ENCODE results near the gene MYL3. TPM values are rescaled to one million over a fixed set of nuclear protein-coding genes. Genes with fewer than 3 reads are reported as not detected.

Gene MYL3
- total RNA-seq, 1 donor from 2014 or later: not detected

DNA sequence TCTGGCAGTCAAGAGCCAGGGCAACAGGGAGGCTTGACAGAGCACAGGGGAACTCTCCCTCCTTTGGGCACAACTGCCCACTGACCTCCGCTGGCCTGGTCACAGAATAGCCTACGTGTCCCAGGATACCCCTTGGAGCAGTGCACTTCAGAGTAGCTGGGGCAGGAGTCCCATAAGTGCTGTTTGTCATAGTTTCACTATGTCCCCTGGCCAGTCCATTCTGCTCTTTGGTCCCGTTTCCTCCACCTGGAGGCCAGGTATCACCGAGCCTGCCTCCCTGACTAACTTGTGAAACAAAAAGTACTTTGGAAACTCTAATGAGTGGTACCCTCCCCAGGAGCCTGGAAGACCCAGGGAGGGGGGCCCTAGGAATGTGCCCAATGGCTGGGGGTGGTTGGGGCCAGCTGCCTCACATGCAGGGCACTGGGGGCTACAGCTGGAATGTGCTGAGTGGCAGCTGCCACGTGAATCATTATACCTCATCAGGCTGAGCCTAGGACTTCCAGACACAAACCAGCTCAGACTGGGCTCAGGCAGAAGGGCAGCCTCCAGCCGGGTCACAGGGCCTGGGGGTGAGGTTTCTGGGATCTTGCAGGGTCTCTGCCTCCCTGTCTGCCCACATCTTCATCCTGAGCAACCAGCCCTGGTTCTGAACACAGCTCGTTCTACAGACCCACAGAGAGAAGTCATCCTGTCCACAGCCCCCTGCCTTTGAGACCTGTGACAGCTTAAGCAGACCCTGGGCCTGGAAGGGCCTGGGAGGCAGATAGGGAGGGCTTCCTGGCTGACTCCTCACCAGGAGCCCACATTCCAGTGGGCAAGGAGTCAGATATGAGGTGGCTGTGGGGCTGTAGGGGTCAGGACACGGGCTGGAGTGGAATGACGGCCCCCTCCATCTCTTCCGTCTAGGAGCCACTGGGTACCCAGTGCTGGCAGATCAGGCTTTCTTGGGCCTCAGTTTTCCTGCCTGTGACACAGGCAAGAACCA is 13.4 kb upstream of the MYL3 start:
- FAIRE-seq: no peak
- Histone ChIP-seq H3K27me3 (ENCODE audit: control insufficient read depth, insufficient read depth, low read length) (peaks cover 17% of the 10 kb centered on the region), H3K4me3 (ENCODE audit: low read depth, low read length) (no peak overlapping the region), H3K36me3 (ENCODE audit: control insufficient read depth, insufficient read depth, low read length) (no peaks in the 10 kb centered on the region)
- DNase-seq (ENCODE audit: low read depth): no peak
- TF ChIP-seq, protein P1, sequence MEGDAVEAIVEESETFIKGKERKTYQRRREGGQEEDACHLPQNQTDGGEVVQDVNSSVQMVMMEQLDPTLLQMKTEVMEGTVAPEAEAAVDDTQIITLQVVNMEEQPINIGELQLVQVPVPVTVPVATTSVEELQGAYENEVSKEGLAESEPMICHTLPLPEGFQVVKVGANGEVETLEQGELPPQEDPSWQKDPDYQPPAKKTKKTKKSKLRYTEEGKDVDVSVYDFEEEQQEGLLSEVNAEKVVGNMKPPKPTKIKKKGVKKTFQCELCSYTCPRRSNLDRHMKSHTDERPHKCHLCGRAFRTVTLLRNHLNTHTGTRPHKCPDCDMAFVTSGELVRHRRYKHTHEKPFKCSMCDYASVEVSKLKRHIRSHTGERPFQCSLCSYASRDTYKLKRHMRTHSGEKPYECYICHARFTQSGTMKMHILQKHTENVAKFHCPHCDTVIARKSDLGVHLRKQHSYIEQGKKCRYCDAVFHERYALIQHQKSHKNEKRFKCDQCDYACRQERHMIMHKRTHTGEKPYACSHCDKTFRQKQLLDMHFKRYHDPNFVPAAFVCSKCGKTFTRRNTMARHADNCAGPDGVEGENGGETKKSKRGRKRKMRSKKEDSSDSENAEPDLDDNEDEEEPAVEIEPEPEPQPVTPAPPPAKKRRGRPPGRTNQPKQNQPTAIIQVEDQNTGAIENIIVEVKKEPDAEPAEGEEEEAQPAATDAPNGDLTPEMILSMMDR (IDR thresholded peaks at IDR 0.05; ENCODE audit: insufficient read depth, low read length, severe bottlenecking): no peak

DNA sequence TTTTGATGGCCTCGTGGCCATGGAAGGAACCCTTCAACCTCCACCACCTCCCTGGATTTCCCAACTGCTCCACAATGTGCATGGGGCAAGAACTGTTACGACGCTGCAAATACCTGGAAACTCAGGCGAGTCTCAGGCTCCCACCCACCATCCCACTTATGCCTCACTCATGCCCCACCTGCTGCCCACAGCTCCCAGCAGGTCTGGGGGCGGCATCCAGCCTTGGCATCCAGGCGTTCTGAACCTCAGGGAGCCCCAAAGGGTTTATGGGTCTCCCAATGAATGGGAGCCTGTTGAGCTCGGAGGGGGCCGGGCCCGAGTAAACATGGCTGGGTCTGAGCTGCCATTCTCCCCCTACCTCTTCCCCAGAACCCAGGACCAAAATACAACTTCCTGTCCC is 12.3 kb upstream of the MYL3 start:
- TF ChIP-seq, protein P1 (IDR thresholded peaks at IDR 0.05; ENCODE audit: insufficient read depth, low read length, severe bottlenecking): no peak
- no peak overlapping the region for H3K4me3 ChIP-seq (ENCODE audit: low read depth, low read length)
- DNase-seq (ENCODE audit: low read depth): no peak
- peaks cover 11% of the 10 kb centered on the region for H3K27me3 ChIP-seq (ENCODE audit: control insufficient read depth, insufficient read depth, low read length)
- no peak for FAIRE-seq
- no peaks in the 10 kb centered on the region for H3K36me3 ChIP-seq (ENCODE audit: control insufficient read depth, insufficient read depth, low read length)

DNA sequence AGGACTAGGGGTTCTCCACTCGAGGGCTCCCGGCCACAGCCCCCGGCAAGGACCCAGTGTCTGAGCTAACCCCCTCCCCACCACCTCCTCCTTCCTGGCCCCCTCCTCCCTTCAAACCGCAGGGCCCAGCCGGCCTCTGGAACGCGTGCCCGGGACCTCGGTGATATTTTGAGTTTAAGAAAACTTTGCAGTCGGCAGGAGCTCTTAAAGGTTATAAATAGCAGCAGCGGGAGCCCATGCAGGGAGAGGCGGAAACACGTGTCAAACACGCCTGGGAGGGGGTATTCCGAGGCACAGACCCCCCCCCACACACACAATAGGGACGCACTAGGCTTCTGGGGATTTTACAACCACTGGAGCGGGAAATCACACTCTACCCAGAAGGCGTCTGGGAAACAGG is 11.2 kb upstream of the MYL3 start:
- FAIRE-seq: no peak
- H3K36me3 ChIP-seq (ENCODE audit: control insufficient read depth, insufficient read depth, low read length): no peaks in the 10 kb centered on the region
- H3K27me3 ChIP-seq (ENCODE audit: control insufficient read depth, insufficient read depth, low read length): peaks cover 13% of the 10 kb centered on the region
- no peak overlapping the region for H3K4me3 ChIP-seq (ENCODE audit: low read depth, low read length)
- no peak for DNase-seq (ENCODE audit: low read depth)
- TF ChIP-seq, protein P1 (IDR thresholded peaks at IDR 0.05; ENCODE audit: insufficient read depth, low read length, severe bottlenecking): no peak

DNA sequence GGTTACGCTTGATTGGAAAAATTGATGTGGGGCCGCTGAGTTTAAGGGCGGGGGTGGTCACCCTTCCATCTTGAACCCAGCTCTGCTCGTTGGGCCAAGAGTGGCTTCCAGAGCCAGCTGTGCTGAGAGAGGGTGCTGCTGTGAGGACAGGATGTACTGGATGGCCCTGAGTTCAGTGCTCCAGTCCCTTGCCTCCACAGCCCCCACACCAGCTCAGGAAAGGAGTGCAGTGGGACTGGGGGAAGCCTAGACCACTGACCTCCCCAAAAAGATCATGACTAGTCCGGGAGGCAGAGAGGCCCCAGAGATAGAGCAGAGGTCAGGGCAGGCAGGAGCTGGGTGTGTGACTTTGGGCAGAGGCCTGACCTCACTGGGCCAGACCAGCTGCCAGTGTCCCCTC is 10.3 kb upstream of the MYL3 start:
- no peak for FAIRE-seq
- Histone ChIP-seq H3K36me3 (ENCODE audit: control insufficient read depth, insufficient read depth, low read length) (no peaks in the 10 kb centered on the region), H3K4me3 (ENCODE audit: low read depth, low read length) (no peak overlapping the region), H3K27me3 (ENCODE audit: control insufficient read depth, insufficient read depth, low read length) (peaks cover 16% of the 10 kb centered on the region)
- TF ChIP-seq, protein P1 (IDR thresholded peaks at IDR 0.05; ENCODE audit: insufficient read depth, low read length, severe bottlenecking): no peak
- no peak for DNase-seq (ENCODE audit: low read depth)

DNA sequence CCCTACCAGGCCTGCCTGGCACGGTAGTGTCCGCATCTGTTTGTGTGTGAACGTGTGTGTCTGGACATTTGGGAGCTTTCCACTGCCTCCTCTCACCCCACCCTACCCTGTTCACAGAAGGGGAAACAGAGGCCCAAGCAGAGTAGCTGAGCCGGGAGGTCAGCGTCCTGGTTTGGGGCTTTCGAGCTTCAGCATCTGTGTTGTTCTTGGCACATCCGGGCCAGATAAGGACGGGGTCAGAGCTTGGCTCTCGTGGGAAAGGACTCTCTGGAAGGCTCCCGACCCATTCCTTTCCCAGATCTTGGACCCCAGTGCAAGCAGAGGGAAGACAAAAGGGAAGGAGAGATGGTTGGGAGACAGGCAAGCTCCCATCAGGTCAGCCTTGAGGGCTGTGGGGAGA is 8.0 kb upstream of the MYL3 start:
- Histone ChIP-seq H3K27me3 (ENCODE audit: control insufficient read depth, insufficient read depth, low read length) (peaks cover 16% of the 10 kb centered on the region), H3K4me3 (ENCODE audit: low read depth, low read length) (no peak overlapping the region), H3K36me3 (ENCODE audit: control insufficient read depth, insufficient read depth, low read length) (no peaks in the 10 kb centered on the region)
- DNase-seq (ENCODE audit: low read depth) (no peak), FAIRE-seq (no peak)
- TF ChIP-seq, protein P1 (IDR thresholded peaks at IDR 0.05; ENCODE audit: insufficient read depth, low read length, severe bottlenecking): no peak

Data from bronchial epithelial cell (primary cell).